Heart left ventricle (tissue), 13 donors: ENCODE measurements around the gene CCDC87.

Experiments
- POLR2A ChIP-seq, 2 donors: fragments of 450-650 bp; IDR thresholded peaks; one replicate each; pipeline ENCODE4 v1.6.1; 2017; ENCODE audit warnings: antibody characterized with exemption in 2 of 2, mild to moderate bottlenecking in 2 of 2, moderate library complexity in 2 of 2
- TF ChIP-seq, protein P1 (sequence below), 12 donors: fragments of 200-600 bp; sonication (generic) in 4 of 12; IDR thresholded peaks; one replicate each; pipeline versions ENCODE4 v1.5.0 to v1.8.0; 2018 to 2022; ENCODE audit warnings: antibody characterized with exemption in 12 of 12, mild to moderate bottlenecking in 5 of 12
- donor health status: ischemic (EF 13 %, LVEDD 7.1; RV severe dilation, severe dysfunction).
- donor health status: DM: no; HTN: yes; CAD: no.
- donor health status: DM: no; HTN: no; CAD: no.
- donor health status: ischemic (EF 25% LVEDD 6.9; RV normal size, moderate dysfunction).
- donor health status: ischemic (EF 25% LVEDD 5.7; RV mildly dilated, moderate dysfunction).
- donor health status: ischemic (EF 35%, LVEDD 5.7; RV mildly dilated, moderate dysfunction).
- donor health status: nonischemic (EF 11% LVEDD 7.7; RV severe dilation, severe dysfunction).
- donor health status: DM: yes; HTN: yes; CAD: no.
- donor health status: PGD.
- donor health status: ischemic (EF 29% LVEDD 5.4; RV normal size, mild dysfunction).
- donor health status: nonischemic (EF 23%, LVEDD 6.1; RV moderate dilation, normal function).

DNA sequence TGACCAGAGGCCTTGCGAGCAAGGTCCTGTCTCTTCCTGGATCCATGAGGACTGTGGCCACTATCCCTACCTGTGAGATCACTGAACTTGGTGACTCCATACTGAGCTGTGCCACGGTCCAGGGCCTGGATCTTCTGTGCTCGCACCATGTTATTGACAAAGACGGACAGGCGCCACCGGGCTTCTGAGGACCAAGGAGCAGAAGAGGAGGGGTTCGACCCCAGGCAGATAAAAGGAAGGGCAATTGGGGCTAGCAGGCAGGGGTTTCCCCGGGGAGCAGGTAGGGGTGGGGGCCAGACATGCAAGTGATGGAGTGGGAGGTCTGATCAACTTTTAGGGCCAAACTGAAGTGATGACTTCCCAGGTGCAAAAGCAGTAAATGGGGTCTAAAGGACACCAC lies 26.6 kb downstream of the CCDC87 start:
- TF ChIP-seq, protein P1, sequence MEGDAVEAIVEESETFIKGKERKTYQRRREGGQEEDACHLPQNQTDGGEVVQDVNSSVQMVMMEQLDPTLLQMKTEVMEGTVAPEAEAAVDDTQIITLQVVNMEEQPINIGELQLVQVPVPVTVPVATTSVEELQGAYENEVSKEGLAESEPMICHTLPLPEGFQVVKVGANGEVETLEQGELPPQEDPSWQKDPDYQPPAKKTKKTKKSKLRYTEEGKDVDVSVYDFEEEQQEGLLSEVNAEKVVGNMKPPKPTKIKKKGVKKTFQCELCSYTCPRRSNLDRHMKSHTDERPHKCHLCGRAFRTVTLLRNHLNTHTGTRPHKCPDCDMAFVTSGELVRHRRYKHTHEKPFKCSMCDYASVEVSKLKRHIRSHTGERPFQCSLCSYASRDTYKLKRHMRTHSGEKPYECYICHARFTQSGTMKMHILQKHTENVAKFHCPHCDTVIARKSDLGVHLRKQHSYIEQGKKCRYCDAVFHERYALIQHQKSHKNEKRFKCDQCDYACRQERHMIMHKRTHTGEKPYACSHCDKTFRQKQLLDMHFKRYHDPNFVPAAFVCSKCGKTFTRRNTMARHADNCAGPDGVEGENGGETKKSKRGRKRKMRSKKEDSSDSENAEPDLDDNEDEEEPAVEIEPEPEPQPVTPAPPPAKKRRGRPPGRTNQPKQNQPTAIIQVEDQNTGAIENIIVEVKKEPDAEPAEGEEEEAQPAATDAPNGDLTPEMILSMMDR (IDR thresholded peaks at IDR 0.05) = no peak
- no peak for TF ChIP-seq POLR2A (IDR thresholded peaks at IDR 0.05)
